KOPT-K1 (cell line): ENCODE results near the gene DOP1B.
"Not testable (repeated sequence)": the region's sequence is repeated elsewhere in the genome, so short reads cannot be mapped to it uniquely, and the experiment has no call there.

Experiments used
- H3K27ac ChIP-seq: fragments of 200-600 bp; sonication (generic); 2 replicates; pipeline ENCODE4 v1.5.1; 2016; ENCODE audit warnings: antibody characterized with exemption, mild to moderate bottlenecking, low read depth, low read length; ENCODE audit not compliant: poor library complexity, severe bottlenecking
- H3K36me3 ChIP-seq: fragments of 200-600 bp; sonication (generic); 2 replicates; pipeline ENCODE4 v1.5.1; 2017; ENCODE audit warnings: antibody characterized with exemption, mild to moderate bottlenecking, low read length, moderate library complexity; ENCODE audit not compliant: insufficient read depth
- H3K9me3 ChIP-seq: fragments of 200-600 bp; sonication (generic); 2 replicates; pipeline ENCODE4 v1.5.1; 2017; ENCODE audit warnings: antibody characterized with exemption, low read length, mild to moderate bottlenecking; ENCODE audit not compliant: insufficient read depth, poor library complexity, severe bottlenecking

DOP1B gene

DNA sequence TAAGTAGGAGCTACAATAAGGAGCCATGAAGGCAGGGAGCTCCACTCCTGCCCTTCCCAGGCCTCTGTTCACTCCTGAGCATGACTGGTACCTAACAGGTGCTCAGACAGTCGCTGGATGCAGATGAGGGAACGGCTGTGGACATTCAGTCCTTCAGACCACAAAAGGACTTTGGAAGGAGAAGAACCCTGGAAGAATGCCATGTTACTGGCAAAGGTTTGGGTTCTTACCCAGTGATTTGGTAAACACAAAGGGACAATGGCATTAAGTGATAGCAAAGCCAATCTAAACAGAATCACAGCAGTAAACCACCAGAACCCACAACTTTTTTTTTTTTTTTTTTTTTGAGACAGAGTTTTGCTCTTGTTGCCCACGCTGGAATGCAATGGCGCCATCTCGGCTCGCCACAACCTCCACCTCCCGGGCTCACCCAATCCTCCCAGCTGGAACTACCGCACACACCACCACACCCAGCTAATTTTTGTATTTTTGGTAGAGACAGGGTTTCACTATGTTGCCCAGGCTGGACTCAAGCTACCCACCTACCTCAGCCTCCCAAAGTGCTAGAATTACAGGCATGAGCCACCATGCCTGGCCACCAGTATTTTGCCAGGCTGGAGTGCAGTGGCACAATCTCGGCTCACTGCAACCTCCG, 29.2 kb upstream of the DOP1B start:
- Histone ChIP-seq H3K9me3 (no peaks in the 10 kb centered on the region), H3K27ac (no peak overlapping the region)

DNA sequence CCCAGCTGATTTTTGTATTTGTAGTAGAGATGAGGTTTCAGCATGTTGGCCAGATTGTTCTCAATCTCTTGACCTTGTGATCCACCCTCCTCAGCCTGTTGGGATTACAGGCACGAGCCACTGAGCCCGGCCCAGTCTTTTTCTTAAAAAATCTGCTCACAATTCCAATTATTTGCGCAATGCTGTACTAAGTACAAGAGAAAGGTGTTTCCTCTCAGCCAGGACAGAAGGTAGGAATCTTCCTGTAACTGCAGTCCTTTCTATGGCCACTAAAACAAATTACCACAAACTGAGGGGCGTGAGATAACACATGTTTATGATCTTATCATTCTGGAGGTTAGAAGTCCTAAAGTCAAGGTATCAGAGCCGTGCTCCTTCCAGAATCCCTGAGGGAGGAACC, 28.6 kb upstream of the DOP1B start:
- Histone ChIP-seq H3K27ac (no peak overlapping the region), H3K36me3 (no peaks in the 10 kb centered on the region), H3K9me3 (no peaks in the 10 kb centered on the region)

More for the DNA sequence above, 29.2 kb upstream of the DOP1B start:
- no peaks in the 10 kb centered on the region for H3K36me3 ChIP-seq

DNA sequence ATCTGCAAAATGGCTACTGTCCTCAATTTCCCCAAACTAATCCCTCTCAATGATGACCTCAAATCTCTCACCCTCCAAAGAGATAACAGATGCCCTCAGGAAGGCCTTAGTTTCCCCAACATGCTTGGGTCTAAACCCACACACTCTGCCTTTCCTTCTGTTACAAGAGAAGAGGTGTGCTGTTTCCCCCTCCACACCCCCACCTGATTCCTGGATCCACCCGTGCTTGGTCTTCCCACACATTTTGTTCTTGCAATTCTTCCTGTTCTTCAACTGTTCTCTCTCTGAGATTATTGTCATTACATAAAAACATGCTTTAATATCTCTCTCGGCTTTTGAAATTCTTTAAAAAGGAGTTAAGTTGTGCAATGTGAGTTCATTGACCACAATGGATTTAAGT, 27.4 kb upstream of the DOP1B start:
- no peaks in the 10 kb centered on the region for H3K36me3 ChIP-seq
- H3K27ac ChIP-seq: no peak overlapping the region
- H3K9me3 ChIP-seq: no peaks in the 10 kb centered on the region

DNA sequence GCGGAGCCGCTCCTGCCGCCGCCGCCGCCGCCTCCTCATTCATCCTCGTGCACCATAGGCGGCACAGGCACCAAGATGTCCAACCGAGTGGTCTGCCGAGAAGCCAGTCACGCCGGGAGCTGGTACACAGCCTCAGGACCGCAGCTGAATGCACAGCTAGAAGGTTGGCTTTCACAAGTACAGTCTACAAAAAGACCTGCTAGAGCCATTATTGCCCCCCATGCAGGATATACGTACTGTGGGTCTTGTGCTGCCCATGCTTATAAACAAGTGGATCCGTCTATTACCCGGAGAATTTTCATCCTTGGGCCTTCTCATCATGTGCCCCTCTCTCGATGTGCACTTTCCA, 26.2 kb upstream of the DOP1B start:
- H3K9me3 ChIP-seq, H3K36me3 ChIP-seq, H3K27ac ChIP-seq: not testable (repeated sequence)

DNA sequence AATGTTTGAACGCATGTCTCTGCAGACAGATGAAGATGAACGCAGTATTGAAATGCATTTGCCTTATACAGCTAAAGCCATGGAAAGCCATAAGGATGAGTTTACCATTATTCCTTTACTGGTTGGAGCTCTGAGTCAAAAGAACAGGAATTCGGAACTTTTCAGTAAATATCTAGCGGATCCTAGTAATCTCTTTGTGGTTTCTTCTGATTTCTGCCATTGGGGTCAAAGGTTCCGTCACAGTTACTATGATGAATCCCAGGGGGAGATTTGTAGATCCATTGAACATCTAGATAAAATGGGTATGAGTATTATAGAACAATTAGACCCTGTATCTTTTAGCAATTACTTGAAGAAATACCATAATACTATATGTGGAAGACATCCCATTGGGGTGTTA, 25.8 kb upstream of the DOP1B start:
- not testable (repeated sequence) for H3K27ac ChIP-seq, H3K9me3 ChIP-seq, H3K36me3 ChIP-seq

DNA sequence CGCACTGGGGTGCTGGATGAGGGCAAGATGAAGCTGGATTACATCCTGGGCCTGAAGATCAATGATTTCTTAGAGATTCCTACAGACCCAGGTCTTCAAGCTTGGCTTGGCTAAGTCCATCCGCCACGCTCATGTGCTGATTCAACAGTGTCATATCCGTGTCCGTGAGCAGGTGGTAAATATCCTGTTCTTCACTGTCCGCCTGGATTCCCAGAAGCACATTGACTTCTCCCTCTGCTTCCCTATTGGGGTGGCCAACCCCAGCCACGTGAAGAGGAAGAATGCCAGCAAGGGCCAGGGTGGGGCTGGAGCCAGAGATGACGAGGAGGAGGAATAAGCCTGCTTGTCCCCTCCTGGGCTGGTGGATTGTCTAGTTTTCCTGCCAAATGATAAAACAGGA, 23.9 kb upstream of the DOP1B start:
- H3K9me3 ChIP-seq: no peaks in the 10 kb centered on the region
- no peaks in the 10 kb centered on the region for H3K36me3 ChIP-seq
- no peak overlapping the region for H3K27ac ChIP-seq

DNA sequence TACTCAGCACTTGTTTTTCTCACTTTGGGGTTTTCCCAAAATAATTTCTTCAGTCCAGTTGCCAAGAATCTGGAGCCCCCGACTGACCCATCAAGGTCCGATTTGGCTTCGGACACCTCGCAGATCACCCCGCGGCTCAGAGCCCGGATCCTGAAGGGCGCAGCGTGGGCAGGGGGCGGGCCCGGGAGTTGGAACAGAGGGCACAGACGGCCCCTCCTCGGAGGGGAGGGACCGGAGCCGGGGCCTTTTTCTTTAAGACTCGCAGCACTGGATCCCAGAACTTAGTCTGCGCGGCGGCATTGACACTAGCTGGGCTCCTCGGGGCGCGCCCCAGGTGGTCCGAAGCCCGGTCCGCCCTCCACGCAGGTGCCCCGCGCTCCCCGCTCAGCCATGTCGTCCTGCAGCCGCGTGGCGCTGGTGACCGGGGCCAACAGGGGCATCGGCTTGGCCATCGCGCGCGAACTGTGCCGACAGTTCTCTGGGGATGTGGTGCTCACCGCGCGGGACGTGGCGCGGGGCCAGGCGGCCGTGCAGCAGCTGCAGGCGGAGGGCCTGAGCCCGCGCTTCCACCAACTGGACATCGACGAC, 21.7 kb upstream of the DOP1B start, which contains the start of gene CBR3:
CBR3 (plus strand) TSS at position 277 of the 588 bp plus-strand sequence; CDS start at position 391, 114 bp downstream.
- Histone ChIP-seq H3K9me3 (no peaks in the 10 kb centered on the region), H3K27ac (peak within 1 kb of the TSS; percentile 30), H3K36me3 (no peaks in the 10 kb centered on the region)

DNA sequence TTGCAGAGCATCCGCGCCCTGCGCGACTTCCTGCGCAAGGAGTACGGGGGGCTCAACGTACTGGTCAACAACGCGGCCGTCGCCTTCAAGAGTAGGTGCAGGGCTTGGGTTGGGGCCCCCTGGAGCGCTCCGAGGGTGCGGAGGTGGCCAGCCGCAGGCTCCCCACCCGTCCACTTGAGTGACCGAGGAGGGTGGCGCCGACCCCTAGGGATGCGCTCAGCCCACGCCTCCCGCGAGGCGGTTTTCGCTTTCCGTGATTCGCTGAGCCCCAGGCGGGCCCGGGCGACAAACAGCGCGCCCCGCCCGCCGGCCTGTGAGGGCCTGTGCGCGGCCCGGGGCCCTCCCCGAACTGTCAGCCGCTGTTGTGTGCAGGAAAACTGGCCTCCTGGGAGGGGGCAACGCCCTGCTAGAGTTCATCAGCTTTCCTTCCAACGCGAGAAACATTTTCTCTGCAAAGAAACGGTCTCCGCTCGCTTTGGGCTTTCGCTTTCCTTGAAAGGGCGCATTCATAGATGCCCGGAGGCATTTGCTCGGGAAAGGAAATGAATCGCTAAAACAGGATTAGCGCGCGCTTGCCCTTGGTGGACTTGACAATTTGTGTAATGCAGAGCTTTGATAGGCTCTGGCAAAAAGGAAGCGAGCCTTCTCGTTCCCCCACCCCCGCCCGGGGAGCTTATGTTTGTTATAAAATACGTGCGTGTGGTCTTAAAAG, 21.1 kb upstream of the DOP1B start:
- Histone ChIP-seq H3K9me3 (no peaks in the 10 kb centered on the region), H3K36me3 (no peaks in the 10 kb centered on the region), H3K27ac (peak overlapping the region; percentile 30)

DNA sequence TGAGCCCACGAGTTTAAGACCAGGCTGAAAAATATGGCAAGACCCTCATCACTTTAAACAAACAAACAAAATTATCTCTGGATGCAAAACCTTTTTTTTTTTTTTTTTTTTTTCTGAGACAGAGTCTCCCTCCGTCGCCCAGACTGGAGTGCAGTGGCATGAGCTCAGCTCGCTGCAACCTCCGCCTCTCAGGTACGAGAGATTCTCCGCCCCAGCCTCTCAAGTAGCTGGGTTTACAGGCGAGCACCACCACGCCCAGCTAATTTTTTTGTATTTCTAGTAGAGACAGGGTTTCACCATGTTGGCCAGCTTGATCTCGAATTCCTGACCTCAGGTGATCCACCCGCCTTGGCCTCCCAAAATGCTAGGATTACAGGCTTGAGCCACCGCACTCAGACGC, 16.8 kb upstream of the DOP1B start:
- not testable (repeated sequence) for H3K9me3 ChIP-seq, H3K36me3 ChIP-seq, H3K27ac ChIP-seq

DNA sequence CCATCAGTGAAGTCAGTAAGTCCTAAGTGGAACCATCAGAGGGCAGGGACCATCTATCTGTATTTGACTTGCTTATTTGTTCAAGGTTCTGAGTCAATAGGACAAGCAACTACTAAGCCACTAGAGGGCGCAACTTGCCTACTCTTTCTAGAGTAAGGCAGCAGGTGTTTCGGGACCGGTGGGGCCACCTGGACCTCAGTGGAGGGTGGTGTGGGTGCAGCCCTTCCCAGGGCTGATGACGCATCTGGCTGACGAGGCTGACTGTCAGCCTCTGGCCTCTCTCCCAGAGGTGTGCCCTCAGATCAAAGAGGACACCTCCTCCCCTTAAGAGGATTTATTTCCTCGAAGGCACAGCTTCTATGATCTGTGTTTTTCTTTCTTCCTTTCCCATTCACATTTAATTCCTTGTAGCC, 15.1 kb upstream of the DOP1B start:
- Histone ChIP-seq H3K27ac (no peak overlapping the region), H3K9me3 (no peaks in the 10 kb centered on the region), H3K36me3 (no peaks in the 10 kb centered on the region)

DNA sequence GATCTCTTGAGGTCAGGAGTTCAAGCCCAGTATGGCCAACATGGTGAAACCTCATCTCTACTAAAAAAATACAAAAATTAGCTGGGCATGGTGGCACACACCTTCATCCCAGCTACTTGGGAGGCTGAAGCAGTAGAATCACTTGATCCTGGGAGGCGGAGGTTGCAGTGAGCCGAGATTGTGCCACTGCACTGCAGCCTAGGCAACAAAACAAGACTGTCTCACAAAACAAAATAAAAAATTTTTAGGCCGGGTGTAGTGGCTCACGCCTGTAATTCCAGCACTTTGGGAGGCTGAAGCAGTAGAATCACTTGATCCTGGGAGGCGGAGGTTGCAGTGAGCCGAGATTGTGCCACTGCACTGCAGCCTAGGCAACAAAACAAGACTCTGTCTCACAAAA, 12.4 kb upstream of the DOP1B start:
- H3K9me3 ChIP-seq, H3K36me3 ChIP-seq, H3K27ac ChIP-seq: not testable (repeated sequence)

DNA sequence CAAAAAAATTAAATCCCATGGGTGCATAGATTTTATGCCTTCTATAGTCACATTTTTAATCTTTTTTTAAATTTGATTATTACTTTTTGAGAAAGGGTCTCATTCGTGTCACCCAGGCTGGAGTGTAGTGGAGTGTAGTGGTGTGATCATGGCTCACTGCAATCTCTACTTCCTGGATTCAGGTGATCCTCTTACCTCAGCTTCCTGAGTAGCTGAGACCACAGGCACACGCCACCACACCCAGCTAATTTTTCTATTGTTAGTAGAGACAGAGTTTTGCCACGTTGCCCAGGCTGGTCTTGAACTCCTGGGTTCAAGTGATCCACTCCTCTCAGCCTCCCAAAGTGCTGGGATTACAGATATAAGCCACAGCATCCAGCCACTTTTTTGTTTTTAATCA, 11.4 kb upstream of the DOP1B start:
- Histone ChIP-seq H3K27ac (no peak overlapping the region), H3K9me3 (no peaks in the 10 kb centered on the region)

DNA sequence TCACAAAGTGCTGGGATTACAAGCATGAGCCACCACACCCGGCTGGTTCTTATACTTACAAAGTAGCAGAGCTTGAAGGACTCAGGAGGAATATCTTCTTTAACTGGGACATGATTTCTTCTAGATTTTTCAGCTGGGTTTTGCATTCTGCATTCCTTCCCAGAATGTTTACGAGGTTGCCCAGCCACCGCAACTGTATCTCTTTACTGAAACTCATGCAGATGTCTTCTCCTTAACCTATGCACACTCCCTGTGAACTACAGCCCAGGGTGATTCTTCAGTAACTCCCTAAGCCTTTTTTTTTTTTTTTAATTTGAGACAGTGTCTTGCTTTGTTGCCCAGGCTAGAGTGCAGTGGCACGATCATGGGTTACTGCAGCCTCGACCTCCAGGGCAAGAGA, 8.7 kb upstream of the DOP1B start:
- Histone ChIP-seq H3K9me3 (no peaks in the 10 kb centered on the region), H3K36me3 (no peaks in the 10 kb centered on the region), H3K27ac (no peak overlapping the region)

More for the DNA sequence above, 11.4 kb upstream of the DOP1B start:
- no peaks in the 10 kb centered on the region for H3K36me3 ChIP-seq

DNA sequence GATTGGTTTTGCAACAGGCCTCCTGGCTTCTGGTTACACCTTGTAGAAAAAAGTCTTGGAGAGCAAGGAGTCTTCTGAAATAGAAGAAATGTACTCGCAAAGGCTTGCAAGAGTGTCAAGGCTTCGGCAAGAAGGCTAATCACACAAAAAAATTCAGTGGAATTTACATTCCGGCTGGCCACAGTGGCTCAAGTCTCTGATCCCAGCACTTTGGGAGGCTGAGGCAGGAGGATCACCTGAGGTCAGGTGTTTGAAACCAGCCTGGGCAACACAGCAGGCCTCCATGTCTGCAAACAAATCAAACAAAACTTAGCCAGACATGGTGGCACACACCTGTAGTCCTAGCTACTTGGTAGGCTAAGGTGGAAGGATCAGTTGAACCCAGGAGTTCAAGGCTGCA, 7.7 kb upstream of the DOP1B start:
- no peaks in the 10 kb centered on the region for H3K9me3 ChIP-seq
- H3K36me3 ChIP-seq: no peaks in the 10 kb centered on the region
- H3K27ac ChIP-seq: no peak overlapping the region

DNA sequence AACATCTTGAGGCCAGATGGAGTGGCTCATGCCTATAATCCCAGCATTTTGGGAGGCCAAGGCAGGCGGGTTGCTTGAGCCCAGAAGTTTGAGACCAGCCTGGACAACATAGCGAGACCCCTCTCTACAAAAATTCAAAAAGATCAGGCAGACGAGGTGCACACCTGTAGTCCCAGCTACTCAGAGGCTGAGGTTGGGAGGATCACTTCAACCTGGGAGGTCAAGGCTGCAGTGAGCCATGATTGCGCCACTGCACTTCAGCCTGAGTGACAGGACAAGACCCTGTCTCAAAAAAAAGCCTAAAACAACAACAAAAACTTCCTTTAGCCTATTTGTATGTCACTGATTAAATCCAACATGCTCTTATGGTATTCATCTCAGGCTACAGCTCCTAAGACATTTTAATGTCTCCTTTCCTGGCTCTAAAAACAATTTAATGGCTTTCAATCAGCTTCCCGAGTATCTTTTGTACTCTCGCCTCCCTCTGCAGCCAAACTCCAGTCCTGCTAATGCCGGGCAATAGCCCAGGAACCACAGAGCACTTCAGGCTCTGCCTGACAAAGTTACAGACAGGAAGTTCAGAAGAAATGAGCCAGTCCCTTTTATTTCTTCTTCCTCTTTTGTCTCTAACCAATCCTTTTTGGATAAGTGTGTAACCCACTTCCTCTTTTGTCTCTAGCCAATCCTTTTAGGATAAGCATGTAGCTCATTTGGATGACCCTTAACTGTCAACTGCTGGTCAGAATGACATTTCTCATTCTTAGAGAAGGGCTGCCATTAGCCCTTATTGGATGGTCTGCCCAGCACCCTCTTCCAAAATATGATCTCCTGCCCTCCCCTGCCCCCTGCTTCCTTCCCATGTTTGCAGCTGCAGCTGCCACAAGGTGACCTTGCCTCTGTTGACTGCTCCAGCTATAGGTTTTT, 6.6 kb upstream of the DOP1B start:
- no peaks in the 10 kb centered on the region for H3K9me3 ChIP-seq
- H3K36me3 ChIP-seq: no peaks in the 10 kb centered on the region
- peak overlapping the region; percentile 33 for H3K27ac ChIP-seq
